HG03095 (cell line): ENCODE results near the gene PRRT1.

Experiments used
- ATAC-seq: cut with Tn5 transposase; IDR thresholded peaks from one replicate; pipeline ENCODE4 v1.9.1; 2021; ENCODE audit warnings: moderate library complexity; ENCODE audit not compliant: unreplicated experiment

The PRRT1 gene

GRCh38 chr6:32127717-32128592 is 23.8 kb downstream of the PRRT1 start, which contains the start of gene ATF6B:
ATF6B (minus strand) TSS chr6:32128246; CDS start chr6:32128207, 39 bp downstream.
- ATAC-seq: peak; percentile 72

GRCh38 chr6:32127409-32127716 is 24.4 kb downstream of the PRRT1 start:
- no peak for ATAC-seq

- ATAC-seq: no peak
Measured at GRCh38 chr6:32126880-32127279, 24.9 kb downstream of the PRRT1 start.

GRCh38 chr6:32123681-32124080 is 28.1 kb downstream of the PRRT1 start:
- ATAC-seq: no peak

GRCh38 chr6:32120573-32121059 is 31.1 kb downstream of the PRRT1 start:
- ATAC-seq: no peak

- ATAC-seq: no peak
Measured at GRCh38 chr6:32118782-32119628, 32.7 kb downstream of the PRRT1 start.

GRCh38 chr6:32117461-32117860 is 34.3 kb downstream of the PRRT1 start:
- no peak for ATAC-seq

- no peak for ATAC-seq
Measured at GRCh38 chr6:32116674-32117073, 35.1 kb downstream of the PRRT1 start.

GRCh38 chr6:32115623-32116022 is 36.1 kb downstream of the PRRT1 start:
- ATAC-seq: no peak

- ATAC-seq: no peak
Measured at GRCh38 chr6:32114796-32115195, 36.9 kb downstream of the PRRT1 start.

GRCh38 chr6:32113386-32114352 is 38.1 kb downstream of the PRRT1 start:
- ATAC-seq: no peak

GRCh38 chr6:32112431-32112980 is 39.2 kb downstream of the PRRT1 start:
- ATAC-seq: no peak

GRCh38 chr6:32111424-32112066 is 40.2 kb downstream of the PRRT1 start:
- no peak for ATAC-seq

- no peak for ATAC-seq
Measured at GRCh38 chr6:32110632-32111031, 41.1 kb downstream of the PRRT1 start.

- no peak for ATAC-seq
Measured at GRCh38 chr6:32109765-32110160, 42.0 kb downstream of the PRRT1 start.

- ATAC-seq: no peak
Measured at GRCh38 chr6:32109114-32109764, 42.5 kb downstream of the PRRT1 start, which contains the start of gene TNXB. TNXB (minus strand) TSS chr6:32109338; CDS start chr6:32098198, 11,140 bp downstream.

GRCh38 chr6:32108727-32109113 is 43.0 kb downstream of the PRRT1 start:
- ATAC-seq: no peak

- ATAC-seq: no peak
Measured at GRCh38 chr6:32108094-32108627, 43.6 kb downstream of the PRRT1 start.

GRCh38 chr6:32107406-32107805 is 44.3 kb downstream of the PRRT1 start:
- ATAC-seq: no peak
